ENCODE measurements around the gene RNU6-1. TPM values are rescaled to one million over a fixed set of nuclear protein-coding genes. Genes with fewer than 3 reads are reported as not detected.

The RNU6-1 gene
- polyA plus RNA-seq, 2 of the 4 experiments (the other 2 are of a cell fraction): not detected

DNA sequence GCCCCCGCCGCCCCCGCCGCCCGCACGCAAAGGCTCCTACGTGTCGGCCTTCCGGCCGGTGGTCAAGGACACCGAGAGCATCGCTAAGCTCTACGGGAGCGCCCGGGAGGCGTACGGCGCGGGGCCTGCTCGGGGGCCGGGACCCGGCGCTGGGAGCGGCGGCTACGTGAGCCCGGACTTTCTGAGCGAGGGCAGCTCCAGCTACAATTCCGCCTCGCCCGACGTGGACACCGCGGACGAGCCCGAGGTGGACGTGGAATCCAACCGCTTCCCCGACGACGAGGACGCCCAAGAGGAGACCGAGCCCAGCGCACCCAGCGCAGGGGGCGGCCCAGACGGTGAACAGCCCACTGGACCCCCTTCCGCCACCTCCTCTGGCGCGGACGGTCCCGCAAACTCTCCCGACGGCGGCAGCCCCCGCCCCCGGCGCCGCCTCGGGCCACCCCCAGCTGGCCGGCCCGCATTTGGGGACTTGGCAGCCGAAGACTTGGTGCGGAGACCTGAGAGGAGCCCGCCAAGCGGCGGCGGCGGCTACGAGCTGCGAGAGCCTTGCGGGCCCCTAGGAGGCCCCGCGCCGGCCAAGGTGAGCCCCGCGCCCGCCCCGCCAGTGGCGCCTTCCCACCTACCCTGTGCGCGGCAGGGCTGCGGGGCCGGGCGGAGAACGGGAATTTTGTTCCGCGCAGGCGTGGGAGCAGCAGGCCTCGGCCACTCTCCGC lies 12.1 kb downstream of the RNU6-1 start:
- TF ChIP-seq FOXS1 (CRISPR knock-in tag; IDR thresholded peaks at IDR 0.05) (no peak), POLR2AphosphoS2 (conservative IDR thresholded peaks at IDR 0.05; ENCODE audit: low read length) (no peak), PHF8 (IDR thresholded peaks at IDR 0.05; ENCODE audit: borderline replicate concordance, low read depth) (no peak), EP300 (IDR thresholded peaks at IDR 0.05) (no peak), FOSL2 (IDR thresholded peaks at IDR 0.05) (no peak), FOSL2 (CRISPR knock-in tag; IDR thresholded peaks at IDR 0.05) (no peak), RCOR1 (IDR thresholded peaks at IDR 0.05; ENCODE audit: low read depth, low read length) (no peak), ZSCAN20 (CRISPR knock-in tag; IDR thresholded peaks at IDR 0.05) (no peak), JUN (IDR thresholded peaks at IDR 0.05) (no peak), NFE2L2 (conservative IDR thresholded peaks at IDR 0.05; ENCODE audit: low read length) (no peak), TP53 (CRISPR knock-in tag; IDR thresholded peaks at IDR 0.05) (no peak), CBX2 (IDR thresholded peaks at IDR 0.05; ENCODE audit: borderline replicate concordance, low read depth) (no peak), NR3C1 (IDR thresholded peaks at IDR 0.05) (no peak), NPAS2 (CRISPR knock-in tag; IDR thresholded peaks at IDR 0.05; ENCODE audit: borderline replicate concordance) (no peak), BCL3 (IDR thresholded peaks at IDR 0.05) (no peak), EHF (CRISPR knock-in tag; IDR thresholded peaks at IDR 0.05) (no peak)
- TF ChIP-seq, protein P1, sequence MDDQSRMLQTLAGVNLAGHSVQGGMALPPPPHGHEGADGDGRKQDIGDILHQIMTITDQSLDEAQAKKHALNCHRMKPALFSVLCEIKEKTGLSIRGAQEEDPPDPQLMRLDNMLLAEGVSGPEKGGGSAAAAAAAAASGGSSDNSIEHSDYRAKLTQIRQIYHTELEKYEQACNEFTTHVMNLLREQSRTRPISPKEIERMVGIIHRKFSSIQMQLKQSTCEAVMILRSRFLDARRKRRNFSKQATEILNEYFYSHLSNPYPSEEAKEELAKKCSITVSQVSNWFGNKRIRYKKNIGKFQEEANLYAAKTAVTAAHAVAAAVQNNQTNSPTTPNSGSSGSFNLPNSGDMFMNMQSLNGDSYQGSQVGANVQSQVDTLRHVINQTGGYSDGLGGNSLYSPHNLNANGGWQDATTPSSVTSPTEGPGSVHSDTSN (IDR thresholded peaks at IDR 0.05): no peak
- peak overlapping the region; percentile 23; the same call in 2 of the 3 replicates for H3K4me3 ChIP-seq
- H3K4me2 ChIP-seq: peak overlapping the region; percentile 56
- 71% methylated on average over 85 of the region's 91 CpGs for WGBS (ENCODE audit: missing lambda C conversion rate)
- H3K4me1 ChIP-seq: peaks cover 22% of the 10 kb centered on the region; the same call in 2 of the 3 replicates
- ATAC-seq (no peak), DNase-seq (ENCODE audit: low read depth in 1 of 2, low spot score in 1 of 2) (no peak), FAIRE-seq (no peak)
- ChIA-PET CTCF (interaction anchor here (0.9 to 5.0 kb wide), 4 partner anchors 8 to 587 kb away, joined by 3 to 26 read pairs (median 5); no protein-coding TSS in a partner anchor), POLR2A (no interaction called here)
- no peak overlapping the region for H3K27ac ChIP-seq
- H3K9me3 ChIP-seq: no peaks in the 10 kb centered on the region

DNA sequence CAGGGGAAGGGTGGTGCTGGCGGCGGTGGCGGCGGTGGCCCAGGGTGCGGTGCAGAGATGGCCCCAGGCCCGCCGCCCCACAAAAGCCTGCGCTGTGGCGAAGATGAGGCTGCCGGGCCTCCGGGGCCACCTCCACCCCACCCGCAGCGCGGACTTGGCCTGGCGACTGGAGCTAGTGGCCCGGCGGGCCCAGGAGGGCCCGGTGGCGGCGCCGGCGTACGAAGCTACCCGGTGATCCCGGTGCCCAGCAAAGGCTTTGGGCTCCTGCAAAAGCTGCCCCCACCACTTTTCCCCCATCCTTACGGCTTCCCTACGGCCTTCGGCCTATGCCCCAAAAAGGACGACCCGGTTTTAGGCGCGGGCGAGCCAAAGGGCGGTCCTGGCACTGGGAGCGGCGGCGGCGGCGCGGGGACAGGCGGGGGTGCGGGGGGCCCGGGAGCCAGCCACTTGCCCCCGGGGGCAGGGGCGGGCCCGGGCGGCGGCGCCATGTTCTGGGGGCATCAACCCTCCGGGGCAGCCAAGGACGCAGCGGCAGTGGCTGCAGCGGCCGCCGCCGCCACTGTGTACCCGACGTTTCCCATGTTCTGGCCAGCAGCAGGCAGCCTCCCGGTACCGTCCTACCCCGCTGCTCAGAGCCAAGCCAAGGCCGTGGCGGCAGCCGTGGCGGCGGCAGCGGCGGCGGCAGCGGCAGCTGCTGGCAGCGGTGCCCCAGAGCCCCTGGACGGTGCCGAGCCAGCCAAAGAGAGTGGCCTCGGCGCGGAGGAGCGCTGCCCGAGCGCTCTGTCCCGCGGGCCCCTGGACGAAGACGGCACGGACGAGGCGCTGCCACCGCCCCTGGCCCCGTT lies 12.9 kb downstream of the RNU6-1 start:
- no peak for FAIRE-seq
- Histone ChIP-seq H3K4me3 (peak overlapping the region; percentile 23; the same call in 2 of the 3 replicates), H3K27ac (no peak overlapping the region), H3K4me1 (peaks cover 22% of the 10 kb centered on the region; the same call in 2 of the 3 replicates), H3K4me2 (peak overlapping the region; percentile 56), H3K9me3 (no peaks in the 10 kb centered on the region)
- DNase-seq (ENCODE audit: low read depth in 1 of 2, low spot score in 1 of 2): no peak
- WGBS (ENCODE audit: missing lambda C conversion rate): 65% methylated on average over 63 of the region's 88 CpGs
- CTCF ChIA-PET: interaction anchor here (1.0 to 5.0 kb wide), 4 partner anchors 9 to 587 kb away, joined by 3 to 26 read pairs (median 4); no protein-coding TSS in a partner anchor
- peak; percentile 5 to 32; a peak in 3 of 6 replicates for ATAC-seq
- TF ChIP-seq ESRRA (IDR thresholded peaks at IDR 0.05; ENCODE audit: borderline replicate concordance, low read length) (no peak), CEBPB (IDR thresholded peaks at IDR 0.05) (no peak), ZC3H11A (IDR thresholded peaks at IDR 0.05) (no peak), NFE2L2 (conservative IDR thresholded peaks at IDR 0.05; ENCODE audit: low read length) (no peak), NR3C1 (IDR thresholded peaks at IDR 0.05) (no peak), CBX8 (IDR thresholded peaks at IDR 0.05) (no peak), RCOR1 (IDR thresholded peaks at IDR 0.05; ENCODE audit: low read depth, low read length) (no peak), POLR2A (IDR thresholded peaks at IDR 0.05; ENCODE audit: low read length) (no peak), BCL3 (IDR thresholded peaks at IDR 0.05) (no peak), MYC (IDR thresholded peaks at IDR 0.05; ENCODE audit: borderline replicate concordance, low read length) (no peak), MAZ (IDR thresholded peaks at IDR 0.05; ENCODE audit: borderline replicate concordance, low read depth, low read length) (no peak), POLR2AphosphoS2 (conservative IDR thresholded peaks at IDR 0.05; ENCODE audit: low read length) (no peak), CHD4 (IDR thresholded peaks at IDR 0.05; ENCODE audit: borderline replicate concordance) (no peak), GATA3 (IDR thresholded peaks at IDR 0.05; ENCODE audit: borderline replicate concordance) (no peak), TP53 (CRISPR knock-in tag; IDR thresholded peaks at IDR 0.05) (no peak), JUNB (IDR thresholded peaks at IDR 0.05) (no peak), ZNF302 (CRISPR knock-in tag; IDR thresholded peaks at IDR 0.05) (no peak)
- TF ChIP-seq, protein P2, sequence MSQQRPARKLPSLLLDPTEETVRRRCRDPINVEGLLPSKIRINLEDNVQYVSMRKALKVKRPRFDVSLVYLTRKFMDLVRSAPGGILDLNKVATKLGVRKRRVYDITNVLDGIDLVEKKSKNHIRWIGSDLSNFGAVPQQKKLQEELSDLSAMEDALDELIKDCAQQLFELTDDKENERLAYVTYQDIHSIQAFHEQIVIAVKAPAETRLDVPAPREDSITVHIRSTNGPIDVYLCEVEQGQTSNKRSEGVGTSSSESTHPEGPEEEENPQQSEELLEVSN (IDR thresholded peaks at IDR 0.05; ENCODE audit: borderline replicate concordance, low read depth): no peak
- POLR2A ChIA-PET: no interaction called here
